ENCODE measurements around the gene TAS2R10. TPM values are rescaled to one million over a fixed set of nuclear protein-coding genes. Genes with fewer than 3 reads are reported as not detected.

Gene TAS2R10
- total RNA-seq, 1 experiment from 2014 or later = 2.2 TPM

DNA sequence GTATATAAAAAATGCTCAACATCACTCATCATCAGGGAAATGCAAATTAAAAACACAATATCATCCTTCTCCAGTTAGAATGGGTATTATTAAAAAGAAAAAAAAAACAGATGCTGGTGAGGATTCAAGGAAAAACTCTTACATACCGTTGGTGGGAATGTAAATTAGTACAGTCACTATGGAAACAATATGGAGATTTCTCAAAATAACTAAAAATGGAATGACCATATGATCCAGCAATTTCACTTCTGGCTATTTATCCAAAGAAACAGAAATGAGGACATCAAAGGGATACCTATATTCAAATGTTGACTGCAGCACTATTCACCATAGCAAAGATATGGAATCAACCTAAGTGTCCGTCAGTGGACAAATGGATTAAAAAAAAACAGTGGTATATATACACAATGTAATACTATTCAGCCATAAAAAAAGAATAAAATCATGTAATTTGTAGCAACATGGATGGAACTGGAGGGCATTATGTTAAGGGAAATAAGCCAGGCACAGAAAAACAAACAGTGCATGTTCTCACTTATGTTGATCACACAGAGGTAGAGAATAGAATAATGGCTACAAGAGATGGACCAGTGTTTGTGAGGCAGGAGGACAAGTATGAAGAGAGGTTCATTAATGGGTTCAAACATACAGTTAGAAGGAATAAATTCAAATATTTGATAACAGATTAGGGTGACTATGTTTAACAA is 37.5 kb upstream of the TAS2R10 start:
- Histone ChIP-seq H2AFZ (no peak overlapping the region), H3K36me3 (ENCODE audit: low read depth) (no peaks in the 10 kb centered on the region), H3K27me3 (ENCODE audit: insufficient read depth, low read depth) (no peaks in the 10 kb centered on the region), H3K4me2 (no peak overlapping the region), H3K9me3 (ENCODE audit: insufficient read depth, low read depth) (peaks cover 4% of the 10 kb centered on the region), H3K79me2 (ENCODE audit: low read depth) (no peaks in the 10 kb centered on the region), H3K27ac (no peak overlapping the region), H3K9me2 (ENCODE audit: insufficient read depth) (no peaks in the 10 kb centered on the region), H3K4me3 (no peak overlapping the region), H3F3A (ENCODE audit: insufficient read depth, low read depth) (no peaks in the 10 kb centered on the region), H3K4me1 (replicated peaks; ENCODE audit: insufficient read depth) (no peaks in the 10 kb centered on the region), H4K20me1 (ENCODE audit: insufficient read depth) (no peaks in the 10 kb centered on the region)
- intact Hi-C loops (cut with micrococcal nuclease; ENCODE audit: unreplicated experiment) = no loop called here
- ChIA-PET CTCF (no interaction called here), POLR2A (ENCODE audit: unreplicated experiment) (no interaction called here)
- BruUV-seq (replicated peaks) = no TSS peak
- TF ChIP-seq EZH2 (IDR thresholded peaks at IDR 0.05; ENCODE audit: low read depth) = no peak
- no peak for TF ChIP-seq CTCF (conservative IDR thresholded peaks at IDR 0.05)
- DNase-seq = no peak

GRCh38 chr12:10861366-10861765 is 35.2 kb upstream of the TAS2R10 start:
- no TSS peak for BruUV-seq (replicated peaks)

DNA sequence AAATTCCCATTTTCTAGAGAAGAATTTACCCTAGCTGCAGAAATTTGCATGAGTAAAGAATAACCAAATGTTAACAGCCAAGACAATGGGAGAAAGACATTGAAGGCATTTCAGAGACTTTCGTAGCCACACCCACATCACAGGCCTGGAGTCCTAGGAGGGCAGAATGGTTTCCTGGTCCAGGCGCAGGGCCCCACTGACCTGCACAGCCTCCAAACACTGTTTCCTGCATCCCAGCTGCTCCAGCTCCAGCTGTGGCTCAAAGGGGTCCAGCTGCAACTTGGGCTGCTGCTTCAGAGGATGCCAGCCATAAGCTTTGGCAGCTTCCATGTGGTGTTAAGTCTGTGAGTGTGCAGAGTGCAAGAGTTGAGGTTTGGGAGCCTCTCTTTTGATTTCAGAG is 29.6 kb upstream of the TAS2R10 start:
- H3K27me3 ChIP-seq (ENCODE audit: insufficient read depth, low read depth) = no peaks in the 10 kb centered on the region
- H3F3A ChIP-seq (ENCODE audit: insufficient read depth, low read depth) = no peaks in the 10 kb centered on the region; the same call in 1 of the 2 replicates
- H3K27ac ChIP-seq = no peak overlapping the region
- H3K9me3 ChIP-seq (ENCODE audit: insufficient read depth, low read depth) = peaks cover 12% of the 10 kb centered on the region
- ChIA-PET POLR2A (ENCODE audit: unreplicated experiment) (no interaction called here), CTCF (no interaction called here)
- TF ChIP-seq CTCF (conservative IDR thresholded peaks at IDR 0.05) (no peak), EZH2 (IDR thresholded peaks at IDR 0.05; ENCODE audit: low read depth) (no peak)
- H2AFZ ChIP-seq = no peak overlapping the region
- H3K4me3 ChIP-seq = no peak overlapping the region
- no TSS peak for BruUV-seq (replicated peaks)
- DNase-seq = no peak
- no peaks in the 10 kb centered on the region for H3K79me2 ChIP-seq (ENCODE audit: low read depth)
- intact Hi-C loops (cut with micrococcal nuclease; ENCODE audit: unreplicated experiment) = no loop called here
- no peaks in the 10 kb centered on the region for H3K4me1 ChIP-seq (replicated peaks; ENCODE audit: insufficient read depth)
- H3K36me3 ChIP-seq (ENCODE audit: low read depth) = no peaks in the 10 kb centered on the region
- no peaks in the 10 kb centered on the region for H4K20me1 ChIP-seq (ENCODE audit: insufficient read depth)
- no peaks in the 10 kb centered on the region for H3K9me2 ChIP-seq (ENCODE audit: insufficient read depth)
- no peak overlapping the region for H3K4me2 ChIP-seq

More at GRCh38 chr12:10861366-10861765, 35.2 kb upstream of the TAS2R10 start:
- intact Hi-C loops (cut with micrococcal nuclease; ENCODE audit: unreplicated experiment) = no loop called here
- Histone ChIP-seq H3K27ac (no peak overlapping the region), H3F3A (ENCODE audit: insufficient read depth, low read depth) (no peaks in the 10 kb centered on the region; the same call in 1 of the 2 replicates), H3K4me3 (no peak overlapping the region), H3K9me3 (ENCODE audit: insufficient read depth, low read depth) (peaks cover 7% of the 10 kb centered on the region), H4K20me1 (ENCODE audit: insufficient read depth) (no peaks in the 10 kb centered on the region), H3K27me3 (ENCODE audit: insufficient read depth, low read depth) (no peaks in the 10 kb centered on the region), H3K4me1 (replicated peaks; ENCODE audit: insufficient read depth) (no peaks in the 10 kb centered on the region), H3K36me3 (ENCODE audit: low read depth) (no peaks in the 10 kb centered on the region), H3K79me2 (ENCODE audit: low read depth) (no peaks in the 10 kb centered on the region), H2AFZ (no peak overlapping the region), H3K4me2 (no peak overlapping the region), H3K9me2 (ENCODE audit: insufficient read depth) (no peaks in the 10 kb centered on the region)
- DNase-seq = no peak
- ChIA-PET CTCF (no interaction called here), POLR2A (ENCODE audit: unreplicated experiment) (no interaction called here)
- no peak for TF ChIP-seq CTCF (conservative IDR thresholded peaks at IDR 0.05)
- no peak for TF ChIP-seq EZH2 (IDR thresholded peaks at IDR 0.05; ENCODE audit: low read depth)

Data from PC-9 (cell line).